Measurements from ENCODE around the gene NFX1. TPM values are rescaled to one million over a fixed set of nuclear protein-coding genes. Genes with fewer than 3 reads are reported as not detected.

The NFX1 gene
- total and polyA plus RNA-seq, 9 of the 15 experiments (the other 6 are each of a cell fraction or from before 2014, with no cell fraction given): 8.8 to 38.9 (median 26.8) TPM

GRCh38 chr9:33375841-33376321, 85.6 kb downstream of the NFX1 start (continued):
- TF ChIP-seq ZNF589 (CRISPR knock-in tag; IDR thresholded peaks at IDR 0.05; ENCODE audit: low read depth): no peak
- TF ChIP-seq POLR2AphosphoS5 (IDR thresholded peaks at IDR 0.05; ENCODE audit: control insufficient read depth, insufficient read depth, low read depth, low read length): no peak; the same call in 1 of the 2 replicates
- TF ChIP-seq EZH2 (IDR thresholded peaks at IDR 0.05; ENCODE audit: borderline replicate concordance, low read depth, low read length): no peak
- TF ChIP-seq CTCF (IDR thresholded peaks at IDR 0.05 in 2 of 3, conservative IDR thresholded peaks at IDR 0.05 in 1 of 3; ENCODE audit: insufficient read depth in 2 of 3, low read depth in 1 of 3, low read length in 3 of 3): no peak
- TF ChIP-seq ZBTB49 (CRISPR knock-in tag; IDR thresholded peaks at IDR 0.05; ENCODE audit: borderline replicate concordance): no peak
- no peak for TF ChIP-seq PTTG1 (tag; IDR thresholded peaks at IDR 0.05; ENCODE audit: low read depth)
- no peak for TF ChIP-seq ETS1 (conservative IDR thresholded peaks at IDR 0.05; ENCODE audit: control insufficient read depth, low read depth, low read length)
- TF ChIP-seq, protein P1, sequence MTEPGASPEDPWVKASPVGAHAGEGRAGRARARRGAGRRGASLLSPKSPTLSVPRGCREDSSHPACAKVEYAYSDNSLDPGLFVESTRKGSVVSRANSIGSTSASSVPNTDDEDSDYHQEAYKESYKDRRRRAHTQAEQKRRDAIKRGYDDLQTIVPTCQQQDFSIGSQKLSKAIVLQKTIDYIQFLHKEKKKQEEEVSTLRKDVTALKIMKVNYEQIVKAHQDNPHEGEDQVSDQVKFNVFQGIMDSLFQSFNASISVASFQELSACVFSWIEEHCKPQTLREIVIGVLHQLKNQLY (CRISPR knock-in tag; conservative IDR thresholded peaks at IDR 0.05): no peak
- TF ChIP-seq TBP (optimal IDR thresholded peaks at IDR 0.05; ENCODE audit: low read depth, low read length): no peak
- TF ChIP-seq YBX1 (IDR thresholded peaks at IDR 0.05): no peak
- TF ChIP-seq HIVEP1 (CRISPR knock-in tag; IDR thresholded peaks at IDR 0.05): no peak
- no peak for TF ChIP-seq ZNF175 (CRISPR knock-in tag; IDR thresholded peaks at IDR 0.05; ENCODE audit: low read depth)
- TF ChIP-seq USF2 (CRISPR knock-in tag; IDR thresholded peaks at IDR 0.05): no peak
- no peak for TF ChIP-seq POLR2H (tag; IDR thresholded peaks at IDR 0.05; ENCODE audit: low read depth)
- no peak for TF ChIP-seq GABPA (tag; conservative IDR thresholded peaks at IDR 0.05; ENCODE audit: low read depth)
- TF ChIP-seq, protein P2, sequence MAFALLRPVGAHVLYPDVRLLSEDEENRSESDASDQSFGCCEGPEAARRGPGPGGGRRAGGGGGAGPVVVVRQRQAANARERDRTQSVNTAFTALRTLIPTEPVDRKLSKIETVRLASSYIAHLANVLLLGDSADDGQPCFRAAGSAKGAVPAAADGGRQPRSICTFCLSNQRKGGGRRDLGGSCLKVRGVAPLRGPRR (CRISPR knock-in tag; IDR thresholded peaks at IDR 0.05): no peak
- TF ChIP-seq, protein P3, sequence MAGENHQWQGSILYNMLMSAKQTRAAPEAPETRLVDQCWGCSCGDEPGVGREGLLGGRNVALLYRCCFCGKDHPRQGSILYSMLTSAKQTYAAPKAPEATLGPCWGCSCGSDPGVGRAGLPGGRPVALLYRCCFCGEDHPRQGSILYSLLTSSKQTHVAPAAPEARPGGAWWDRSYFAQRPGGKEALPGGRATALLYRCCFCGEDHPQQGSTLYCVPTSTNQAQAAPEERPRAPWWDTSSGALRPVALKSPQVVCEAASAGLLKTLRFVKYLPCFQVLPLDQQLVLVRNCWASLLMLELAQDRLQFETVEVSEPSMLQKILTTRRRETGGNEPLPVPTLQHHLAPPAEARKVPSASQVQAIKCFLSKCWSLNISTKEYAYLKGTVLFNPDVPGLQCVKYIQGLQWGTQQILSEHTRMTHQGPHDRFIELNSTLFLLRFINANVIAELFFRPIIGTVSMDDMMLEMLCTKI (IDR thresholded peaks at IDR 0.05; ENCODE audit: partially characterized antibody): no peak
- TF ChIP-seq ZNF41 (CRISPR knock-in tag; conservative IDR thresholded peaks at IDR 0.05): no peak

Data from K562 (cell line).